ENCODE results near the gene MYH3. TPM values are rescaled to one million over a fixed set of nuclear protein-coding genes. Genes with fewer than 3 reads are reported as not detected.

MYH3 gene
- total RNA-seq, 2 donors from 2014 or later, result 1.6 to 4.0 TPM

- TF ChIP-seq CTCF (IDR thresholded peaks at IDR 0.05) (no peak), POLR2A (IDR thresholded peaks at IDR 0.05) (no peak)
- no peaks in the 10 kb centered on the region for H3K36me3 ChIP-seq (replicated peaks in 1 of 2; ENCODE audit: insufficient read depth in 1 of 2, low read depth in 2 of 2)
- no peaks in the 10 kb centered on the region for H3K9me3 ChIP-seq
- ATAC-seq (peak; percentile 51), DNase-seq (peak in 2 of 4 donors; percentile 34 to 35)
- peak overlapping the region in 2 of 4 donors; percentile 34 to 46 for H3K27ac ChIP-seq
- 13 to 29% methylated on average over 4 of the region's 4 CpGs for WGBS, 2 donors
- H3K4me3 ChIP-seq, result no peak overlapping the region
- H3K4me1 ChIP-seq, result peaks cover 3% of the 10 kb centered on the region
- intact Hi-C loops (cut with DNase I), result loop anchor here (10.0 kb wide), 1 partner anchor 696 kb away; no protein-coding TSS in a partner anchor
- H3K27me3 ChIP-seq, result no peaks in the 10 kb centered on the region
These were observed 36.3 kb downstream of the MYH3 start for GRCh38 chr17:10620823-10621222.

- intact Hi-C loops (cut with DNase I), result no loop called here
- ATAC-seq (peak; percentile 70), DNase-seq (peak; percentile 60 to 70 (median 68))
- H3K36me3 ChIP-seq (replicated peaks in 1 of 2; ENCODE audit: insufficient read depth in 1 of 2, low read depth in 2 of 2), result no peaks in the 10 kb centered on the region
- no peaks in the 10 kb centered on the region for H3K9me3 ChIP-seq
- H3K4me1 ChIP-seq, result peaks cover 3% of the 10 kb centered on the region
- H3K27ac ChIP-seq, result no peak overlapping the region
- TF ChIP-seq CTCF (IDR thresholded peaks at IDR 0.05) (peak; percentile 64 to 78 (median 73)), POLR2A (IDR thresholded peaks at IDR 0.05) (no peak)
- no peak overlapping the region for H3K4me3 ChIP-seq
- H3K27me3 ChIP-seq, result no peaks in the 10 kb centered on the region
- 0 to 12% methylated on average over 5 to 7 of the region's 7 CpGs for WGBS, 2 donors
These were observed 38.9 kb downstream of the MYH3 start for GRCh38 chr17:10618202-10618635.

GRCh38 chr17:10617120-10617505, 40.0 kb downstream of the MYH3 start:
- ATAC-seq (no peak), DNase-seq (no peak)
- Histone ChIP-seq H3K36me3 (replicated peaks in 1 of 2; ENCODE audit: insufficient read depth in 1 of 2, low read depth in 2 of 2) (no peaks in the 10 kb centered on the region), H3K27me3 (no peaks in the 10 kb centered on the region), H3K9me3 (no peaks in the 10 kb centered on the region), H3K27ac (no peak overlapping the region), H3K4me1 (peaks cover 3% of the 10 kb centered on the region), H3K4me3 (no peak overlapping the region)
- 58 to 80% methylated on average over 4 to 6 of the region's 6 CpGs for WGBS, 2 donors
- no peak for TF ChIP-seq CTCF (IDR thresholded peaks at IDR 0.05)
- no peak for TF ChIP-seq POLR2A (IDR thresholded peaks at IDR 0.05)
- intact Hi-C loops (cut with DNase I), result no loop called here

- no peaks in the 10 kb centered on the region for H3K27me3 ChIP-seq
- TF ChIP-seq CTCF (IDR thresholded peaks at IDR 0.05) (peak; percentile 75 to 99 (median 90)), POLR2A (IDR thresholded peaks at IDR 0.05) (no peak)
- H3K9me3 ChIP-seq, result no peaks in the 10 kb centered on the region
- intact Hi-C loops (cut with DNase I), result no loop called here
- H3K27ac ChIP-seq, result no peak overlapping the region
- DNase-seq, result peak; percentile 76 to 88 (median 79)
- peaks cover 3% of the 10 kb centered on the region for H3K4me1 ChIP-seq
- H3K4me3 ChIP-seq, result no peak overlapping the region
- WGBS, 2 donors, result 18 to 23% methylated on average over 8 to 9 of the region's 9 CpGs
- no peaks in the 10 kb centered on the region for H3K36me3 ChIP-seq (replicated peaks in 1 of 2; ENCODE audit: insufficient read depth in 1 of 2, low read depth in 2 of 2)
- peak; percentile 35 for ATAC-seq
These were observed 40.5 kb downstream of the MYH3 start for GRCh38 chr17:10616502-10617119.

Measured in body of pancreas (tissue), 4 donors.